DMS 273 treated with DMSO at 0.1 percent for 48 hours (cell line): ENCODE data around the gene CASKIN1.
A peak's percentile ranks its signal among the peaks of the same experiment; 100 is the strongest.

Source experiments
- DNase-seq: peaks from one replicate; lab custom pipeline; 2025; lab: John Stamatoyannopoulos, UW

Gene CASKIN1

GRCh38 chr16:2232094-2232990, 35.9 kb upstream of the CASKIN1 start:
- no peak for DNase-seq

- DNase-seq: no peak
Observed at GRCh38 chr16:2231016-2231931, 34.9 kb upstream of the CASKIN1 start.

- no peak for DNase-seq
Observed at GRCh38 chr16:2230376-2230775, 34.0 kb upstream of the CASKIN1 start.

GRCh38 chr16:2229632-2230250, 33.3 kb upstream of the CASKIN1 start:
- DNase-seq: no peak

- no peak for DNase-seq
Observed at GRCh38 chr16:2229091-2229490, 32.7 kb upstream of the CASKIN1 start.

- DNase-seq: no peak
Observed at GRCh38 chr16:2228161-2228824, 31.9 kb upstream of the CASKIN1 start.

- DNase-seq: no peak
Observed at GRCh38 chr16:2226918-2227317, 30.5 kb upstream of the CASKIN1 start.

- no peak for DNase-seq
Observed at GRCh38 chr16:2226245-2226793, 29.9 kb upstream of the CASKIN1 start.

- DNase-seq: no peak
Observed at GRCh38 chr16:2223942-2224486, 27.6 kb upstream of the CASKIN1 start.

GRCh38 chr16:2223221-2223941, 27.0 kb upstream of the CASKIN1 start, which contains the start of gene E4F1:
E4F1 (plus strand) TSS chr16:2223591; CDS start chr16:2223614, 23 bp downstream.
- peak; percentile 98 for DNase-seq

- no peak for DNase-seq
Observed at GRCh38 chr16:2216330-2216729, 19.9 kb upstream of the CASKIN1 start.

GRCh38 chr16:2214719-2214968, 18.2 kb upstream of the CASKIN1 start, which contains the start of gene PGP:
PGP (minus strand) TSS chr16:2214840; CDS start chr16:2214777, 63 bp downstream.
- no peak for DNase-seq

GRCh38 chr16:2213817-2214718, 17.7 kb upstream of the CASKIN1 start:
- DNase-seq: no peak

- no peak for DNase-seq
Observed at GRCh38 chr16:2212362-2213324, 16.2 kb upstream of the CASKIN1 start.

- DNase-seq: no peak
Observed at GRCh38 chr16:2211923-2212347, 15.5 kb upstream of the CASKIN1 start.

GRCh38 chr16:2210386-2211365, 14.3 kb upstream of the CASKIN1 start, which contains the start of gene BRICD5:
BRICD5 (minus strand) TSS chr16:2210863; CDS start chr16:2210833, 30 bp downstream.
- DNase-seq: no peak

GRCh38 chr16:2210009-2210332, 13.6 kb upstream of the CASKIN1 start:
- no peak for DNase-seq
